Stimulated activated naive CD8-positive, alpha-beta T cell treated with anti-CD3 and anti-CD28 coated beads, Interleukin-15, amount 100 ng/mL, for 72 hours (primary cell): ENCODE measurements around the gene SCARB2.
"Not testable (repeated sequence)": the region's sequence is repeated elsewhere in the genome, so short reads cannot be mapped to it uniquely, and the experiment has no call there.

Experiments
- ATAC-seq: fragments of 150-1000 bp; cut with Tn5 transposase; 2 replicates; pipeline ENCODE4 v1.10.0; 2021; ENCODE audit warnings: mild to moderate bottlenecking, moderate library complexity
- DNase-seq, 2 donors: peaks; one replicate each; pipeline ENCODE4 v3.0.0; 2021 to 2022
- H3K27ac Mint-ChIP-seq, 2 donors: one replicate each; pipeline ENCODE4 v1.8.0; 2022; ENCODE audit warnings: mild to moderate bottlenecking in 2 of 2, mixed read lengths in 2 of 2, moderate library complexity in 2 of 2
- H3K27me3 Mint-ChIP-seq: one replicate; pipeline ENCODE4 v1.8.0; 2022; ENCODE audit warnings: mixed read lengths
- H3K4me1 Mint-ChIP-seq: one replicate; pipeline ENCODE4 v1.8.0; 2022; ENCODE audit warnings: mild to moderate bottlenecking, mixed read lengths
- H3K4me3 Mint-ChIP-seq, 2 donors: one replicate each; pipeline ENCODE4 v1.8.0; 2022; ENCODE audit warnings: mild to moderate bottlenecking in 2 of 2, mixed read lengths in 2 of 2, moderate library complexity in 1 of 2
- H3K9me3 Mint-ChIP-seq, 2 donors: one replicate each; pipeline ENCODE4 v1.8.0; 2022; ENCODE audit warnings: mixed read lengths in 2 of 2

SCARB2 gene

GRCh38 chr4:76213415-76214176 lies at the start of gene SCARB2:
TSS of gene SCARB2 (minus strand) at chr4:76213824. CDS start at chr4:76213543, 281 bp downstream.
- Mint-ChIP-seq H3K4me3 (peak within 1 kb of the TSS; percentile 85 to 92), H3K4me1 (peaks cover 59% of the 10 kb centered on the region), H3K9me3 (no peaks in the 10 kb centered on the region), H3K27ac (peak within 1 kb of the TSS; percentile 47 to 94), H3K27me3 (peaks cover 7% of the 10 kb centered on the region)
- peak; percentile 87 for ATAC-seq
- DNase-seq: peak; percentile 72 to 83

- Mint-ChIP-seq H3K27ac (no peak overlapping the region), H3K4me3 (no peak overlapping the region), H3K9me3 (no peaks in the 10 kb centered on the region), H3K4me1 (no peaks in the 10 kb centered on the region), H3K27me3 (peaks cover 11% of the 10 kb centered on the region)
- ATAC-seq: no peak
- no peak for DNase-seq
Observed at GRCh38 chr4:76260571-76260970, 46.9 kb upstream of the SCARB2 start.

- H3K4me1 Mint-ChIP-seq: no peaks in the 10 kb centered on the region
Observed at GRCh38 chr4:76257824-76258223, 44.2 kb upstream of the SCARB2 start.

GRCh38 chr4:76256968-76257367 lies 43.3 kb upstream of the SCARB2 start:
- peaks cover 47% of the 10 kb centered on the region for H3K27me3 Mint-ChIP-seq
- no peaks in the 10 kb centered on the region for H3K9me3 Mint-ChIP-seq
- no peak for DNase-seq
- no peak for ATAC-seq
- peaks cover 2% of the 10 kb centered on the region for H3K4me1 Mint-ChIP-seq
- no peak overlapping the region for H3K27ac Mint-ChIP-seq
- no peak overlapping the region for H3K4me3 Mint-ChIP-seq

More at GRCh38 chr4:76257824-76258223, 44.2 kb upstream of the SCARB2 start:
- H3K9me3 Mint-ChIP-seq: no peaks in the 10 kb centered on the region
- H3K27me3 Mint-ChIP-seq: peaks cover 38% of the 10 kb centered on the region
- DNase-seq (no peak), ATAC-seq (no peak)
- H3K4me3 Mint-ChIP-seq: no peak overlapping the region
- H3K27ac Mint-ChIP-seq: no peak overlapping the region

GRCh38 chr4:76256032-76256431 lies 42.4 kb upstream of the SCARB2 start:
- Mint-ChIP-seq H3K27ac (no peak overlapping the region), H3K9me3 (no peaks in the 10 kb centered on the region), H3K27me3 (peaks cover 56% of the 10 kb centered on the region), H3K4me1 (peaks cover 11% of the 10 kb centered on the region), H3K4me3 (no peak overlapping the region)
- DNase-seq (no peak), ATAC-seq (no peak)

- DNase-seq: no peak
- Mint-ChIP-seq H3K9me3 (no peaks in the 10 kb centered on the region), H3K4me1 (peaks cover 14% of the 10 kb centered on the region), H3K4me3 (no peak overlapping the region), H3K27me3 (peaks cover 75% of the 10 kb centered on the region), H3K27ac (no peak overlapping the region)
- ATAC-seq: no peak
Observed at GRCh38 chr4:76253511-76253910, 39.9 kb upstream of the SCARB2 start.

- H3K9me3 Mint-ChIP-seq: no peaks in the 10 kb centered on the region
- H3K27me3 Mint-ChIP-seq: peaks cover 75% of the 10 kb centered on the region
- H3K4me3 Mint-ChIP-seq: no peak overlapping the region
- H3K27ac Mint-ChIP-seq: no peak overlapping the region
- DNase-seq (no peak), ATAC-seq (no peak)
- peaks cover 14% of the 10 kb centered on the region for H3K4me1 Mint-ChIP-seq
Observed at GRCh38 chr4:76252271-76252653, 38.6 kb upstream of the SCARB2 start.

- ATAC-seq (peak; percentile 94), DNase-seq (peak; percentile 33 to 49)
- Mint-ChIP-seq H3K27me3 (peaks cover 75% of the 10 kb centered on the region), H3K27ac (peak within 1 kb of the TSS in 1 of 2 donors; percentile 80), H3K9me3 (no peaks in the 10 kb centered on the region), H3K4me3 (peak within 1 kb of the TSS; percentile 89 to 94), H3K4me1 (peaks cover 14% of the 10 kb centered on the region)
Observed at GRCh38 chr4:76251441-76252270, 38.0 kb upstream of the SCARB2 start, which contains the start of gene FAM47E. TSS of gene FAM47E (plus strand) at chr4:76251721. CDS start at chr4:76251747, 26 bp downstream.

GRCh38 chr4:76250962-76251361 lies 37.3 kb upstream of the SCARB2 start:
- DNase-seq (no peak), ATAC-seq (peak; percentile 49)
- H3K4me3 Mint-ChIP-seq: peak overlapping the region; percentile 89 to 94
- peaks cover 68% of the 10 kb centered on the region for H3K27me3 Mint-ChIP-seq
- H3K9me3 Mint-ChIP-seq: no peaks in the 10 kb centered on the region
- peaks cover 14% of the 10 kb centered on the region for H3K4me1 Mint-ChIP-seq
- peak overlapping the region in 1 of 2 donors; percentile 80 for H3K27ac Mint-ChIP-seq

- ATAC-seq (no peak), DNase-seq (no peak)
- no peak overlapping the region for H3K4me3 Mint-ChIP-seq
- H3K9me3 Mint-ChIP-seq: peaks cover 0 to 4% of the 10 kb centered on the region in 2 donors
- H3K27ac Mint-ChIP-seq: no peak overlapping the region
- peaks cover 27% of the 10 kb centered on the region for H3K27me3 Mint-ChIP-seq
- peaks cover 11% of the 10 kb centered on the region for H3K4me1 Mint-ChIP-seq
Observed at GRCh38 chr4:76246852-76247251, 33.2 kb upstream of the SCARB2 start.

GRCh38 chr4:76246025-76246424 lies 32.4 kb upstream of the SCARB2 start:
- Mint-ChIP-seq H3K9me3 (peaks cover under 1 to 7% of the 10 kb centered on the region in 2 donors), H3K27ac (no peak overlapping the region), H3K4me3 (no peak overlapping the region), H3K27me3 (peaks cover 19% of the 10 kb centered on the region), H3K4me1 (peaks cover 3% of the 10 kb centered on the region)
- DNase-seq: no peak
- no peak for ATAC-seq

GRCh38 chr4:76243877-76244276 lies 30.3 kb upstream of the SCARB2 start:
- not testable (repeated sequence) for H3K27ac Mint-ChIP-seq, H3K4me1 Mint-ChIP-seq, H3K4me3 Mint-ChIP-seq, H3K27me3 Mint-ChIP-seq, DNase-seq, ATAC-seq
- H3K9me3 Mint-ChIP-seq: peaks cover 18 to 22% of the 10 kb centered on the region in 2 donors

GRCh38 chr4:76240236-76240635 lies 26.6 kb upstream of the SCARB2 start:
- DNase-seq (no peak), ATAC-seq (no peak)
- Mint-ChIP-seq H3K4me3 (no peak overlapping the region), H3K27ac (no peak overlapping the region), H3K27me3 (no peaks in the 10 kb centered on the region), H3K4me1 (no peaks in the 10 kb centered on the region), H3K9me3 (peaks cover 22 to 37% of the 10 kb centered on the region in 2 donors)

GRCh38 chr4:76238701-76239100 lies 25.1 kb upstream of the SCARB2 start:
- Mint-ChIP-seq H3K27ac (no peak overlapping the region), H3K27me3 (no peaks in the 10 kb centered on the region), H3K4me3 (no peak overlapping the region), H3K4me1 (no peaks in the 10 kb centered on the region), H3K9me3 (peaks cover 22 to 37% of the 10 kb centered on the region in 2 donors)
- ATAC-seq (no peak), DNase-seq (no peak)

- Mint-ChIP-seq H3K4me3 (no peak overlapping the region), H3K27me3 (no peaks in the 10 kb centered on the region), H3K4me1 (no peaks in the 10 kb centered on the region), H3K27ac (no peak overlapping the region), H3K9me3 (peaks cover 22 to 37% of the 10 kb centered on the region in 2 donors)
- ATAC-seq: no peak
- no peak for DNase-seq
Observed at GRCh38 chr4:76238236-76238635, 24.6 kb upstream of the SCARB2 start.

- H3K27ac Mint-ChIP-seq: no peak overlapping the region
- no peak for ATAC-seq
- H3K27me3 Mint-ChIP-seq: no peaks in the 10 kb centered on the region
- H3K4me3 Mint-ChIP-seq: no peak overlapping the region
- no peak for DNase-seq
- H3K4me1 Mint-ChIP-seq: no peaks in the 10 kb centered on the region
- peaks cover 21 to 29% of the 10 kb centered on the region in 2 donors for H3K9me3 Mint-ChIP-seq
Observed at GRCh38 chr4:76235915-76236314, 22.3 kb upstream of the SCARB2 start.
